KG1 (cell line): ENCODE data around the gene DCP2.

Experiments used
- DNase-seq: peaks from one replicate; lab custom pipeline; 2025; lab: John Stamatoyannopoulos, UW

DCP2 gene

GRCh38 chr5:112967520-112968083 is 9.0 kb upstream of the DCP2 start:
- no peak for DNase-seq

- DNase-seq, result no peak
Observed at GRCh38 chr5:112968411-112969106, 8.0 kb upstream of the DCP2 start.

- DNase-seq, result no peak
Observed at GRCh38 chr5:112971276-112971675, 5.3 kb upstream of the DCP2 start.

GRCh38 chr5:112973036-112973435 is 3.6 kb upstream of the DCP2 start:
- DNase-seq, result no peak

GRCh38 chr5:112973904-112974303 is 2.7 kb upstream of the DCP2 start:
- DNase-seq, result no peak

GRCh38 chr5:112974901-112975300 is 1.7 kb upstream of the DCP2 start:
- no peak for DNase-seq

- DNase-seq, result no peak
Observed at GRCh38 chr5:112975721-112976431, 722 bp upstream of the DCP2 start.

GRCh38 chr5:112977440-112977861 is 853 bp downstream of the DCP2 start:
- no peak for DNase-seq

GRCh38 chr5:112978836-112979235 is 2.2 kb downstream of the DCP2 start:
- DNase-seq, result no peak

GRCh38 chr5:112979723-112980122 is 3.1 kb downstream of the DCP2 start:
- no peak for DNase-seq

GRCh38 chr5:112983363-112983762 is 6.8 kb downstream of the DCP2 start:
- no peak for DNase-seq

- no peak for DNase-seq
Observed at GRCh38 chr5:112986224-112986623, 9.6 kb downstream of the DCP2 start.

- DNase-seq, result peak; percentile 9
Observed at GRCh38 chr5:112995764-112996618, 19.4 kb downstream of the DCP2 start.

GRCh38 chr5:112996830-112997374 is 20.3 kb downstream of the DCP2 start:
- no peak for DNase-seq

GRCh38 chr5:112998296-112998695 is 21.7 kb downstream of the DCP2 start:
- no peak for DNase-seq

- no peak for DNase-seq
Observed at GRCh38 chr5:113000466-113000865, 23.9 kb downstream of the DCP2 start.

- no peak for DNase-seq
Observed at GRCh38 chr5:113002423-113002822, 25.8 kb downstream of the DCP2 start.

- no peak for DNase-seq
Observed at GRCh38 chr5:113003763-113004162, 27.2 kb downstream of the DCP2 start.

- DNase-seq, result no peak
Observed at GRCh38 chr5:113005454-113005853, 28.9 kb downstream of the DCP2 start.

GRCh38 chr5:113017881-113018635 is 41.5 kb downstream of the DCP2 start:
- DNase-seq, result no peak
